IMR-90 (cell line): ENCODE results near the gene ZC3H4. TPM values are rescaled to one million over a fixed set of nuclear protein-coding genes. Genes with fewer than 3 reads are reported as not detected.

Experiments
- ATAC-seq: fragments of 200-7000 bp; cut with Tn5 transposase; 2 replicates; pipeline ENCODE4 v1.9.1; 2020; ENCODE audit warnings: low read depth, mild to moderate bottlenecking, moderate library complexity
- BruUV-seq: library from RNA; stranded (reverse); fragments of 400-500 nt; replicated peaks from 2 replicates; lab custom pipeline; 2021; lab: Mats Ljungman, UMichigan
- CTCF ChIA-PET: fragments of 300-600 bp; formaldehyde crosslinking; extraction: SDS; loops from one replicate; lab custom pipeline; 2021; ENCODE audit warnings: antibody characterized with exemption; lab: Yijun Ruan, JAX
- POLR2A ChIA-PET: fragments of 300-600 bp; sonication (Branson Sonifier 250); formaldehyde crosslinking; loops from one replicate; lab custom pipeline; 2022; ENCODE audit warnings: antibody characterized with exemption; ENCODE audit not compliant: unreplicated experiment; lab: Charles Lee
- DNase-seq: peaks from one replicate; pipeline ENCODE4 v3.0.0; 2013
- H2AFZ ChIP-seq: replicated peaks from 2 replicates; pipeline ENCODE3; 2013; ENCODE audit warnings: low read length, mild to moderate bottlenecking; ENCODE audit not compliant: poor library complexity
- H2AK5ac ChIP-seq: 2 replicates; pipeline ENCODE4 v1.6.1; 2013; ENCODE audit warnings: low read depth, low read length, inconsistent platforms
- H2AK9ac ChIP-seq: replicated peaks from 2 replicates; pipeline ENCODE3; 2013; ENCODE audit warnings: mild to moderate bottlenecking, low read depth, low read length, moderate library complexity; ENCODE audit not compliant: poor library complexity
- H2BK120ac ChIP-seq: 2 replicates; pipeline ENCODE4 v1.6.1; 2013; ENCODE audit warnings: low read depth, low read length, inconsistent platforms
- H2BK15ac ChIP-seq: 3 replicates; pipeline ENCODE4 v1.6.1; 2013; ENCODE audit warnings: low read depth, low read length, inconsistent platforms
- H2BK20ac ChIP-seq: 2 replicates; pipeline ENCODE4 v1.6.1; 2013; ENCODE audit warnings: low read depth, mild to moderate bottlenecking, inconsistent platforms, low read length, moderate library complexity
- H2BK5ac ChIP-seq: 2 replicates; pipeline ENCODE4 v1.6.1; 2013; ENCODE audit warnings: mild to moderate bottlenecking, low read depth, low read length, inconsistent platforms; ENCODE audit not compliant: poor library complexity, severe bottlenecking
- H3K14ac ChIP-seq: replicated peaks from 2 replicates; pipeline ENCODE4 v1.6.1; 2013; ENCODE audit warnings: low read depth, low read length, inconsistent platforms
- H3K18ac ChIP-seq: 2 replicates; pipeline ENCODE4 v1.6.1; 2013; ENCODE audit warnings: low read depth, low read length, control low read depth
- H3K23ac ChIP-seq: 2 replicates; pipeline ENCODE4 v1.6.1; 2013; ENCODE audit warnings: low read depth, low read length, inconsistent platforms
- H3K27ac ChIP-seq: 2 replicates; pipeline ENCODE4 v1.5.1; 2013; ENCODE audit warnings: mild to moderate bottlenecking, control low read depth, low read length; ENCODE audit not compliant: insufficient read depth
- H3K27me3 ChIP-seq: 2 replicates; pipeline ENCODE4 v1.6.1; 2013; ENCODE audit warnings: low read length; ENCODE audit not compliant: control insufficient read depth, insufficient read depth
- H3K36me3 ChIP-seq: 2 replicates; pipeline ENCODE4 v1.6.1; 2013; ENCODE audit warnings: low read length, mixed read lengths; ENCODE audit not compliant: control insufficient read depth, insufficient read depth
- H3K4ac ChIP-seq: 2 replicates; pipeline ENCODE4 v1.6.1; 2013; ENCODE audit warnings: low read depth, low read length, inconsistent platforms
- H3K4me1 ChIP-seq: 2 replicates; pipeline ENCODE4 v1.6.1; 2013; ENCODE audit warnings: low read length, mixed read lengths; ENCODE audit not compliant: control insufficient read depth, insufficient read depth
- H3K4me2 ChIP-seq: 2 replicates; pipeline ENCODE4 v1.6.1; 2013; ENCODE audit warnings: low read depth, mild to moderate bottlenecking, control low read depth, low read length, moderate library complexity
- H3K4me3 ChIP-seq: 2 replicates; pipeline ENCODE4 v1.5.1; 2013; ENCODE audit warnings: low read depth, mild to moderate bottlenecking, control low read depth, low read length, moderate library complexity; ENCODE audit not compliant: insufficient read depth
- H3K56ac ChIP-seq: 2 replicates; pipeline ENCODE4 v1.6.1; 2013; ENCODE audit warnings: low read length, inconsistent platforms; ENCODE audit not compliant: insufficient read depth; ENCODE audit errors: extremely low read depth
- H3K79me1 ChIP-seq, 2 experiments: 2 replicates each; pipeline ENCODE4 v1.6.1; 2013; ENCODE audit warnings: low read length in 2 of 2, inconsistent platforms in 1 of 2, low read depth in 1 of 2
- H3K9ac ChIP-seq: 2 replicates; pipeline ENCODE4 v1.6.1; 2013; ENCODE audit warnings: low read depth, low read length, control low read depth
- H3K9me1 ChIP-seq: 2 replicates; pipeline ENCODE4 v1.6.1; 2013; ENCODE audit warnings: low read length, inconsistent platforms; ENCODE audit not compliant: insufficient read depth
- H3K9me3 ChIP-seq: 2 replicates; pipeline ENCODE4 v1.6.1; 2013; ENCODE audit warnings: low read length; ENCODE audit not compliant: control insufficient read depth, insufficient read depth
- H4K20me1 ChIP-seq: 2 replicates; pipeline ENCODE4 v1.6.1; 2013; ENCODE audit warnings: low read length, inconsistent platforms; ENCODE audit not compliant: insufficient read depth
- H4K5ac ChIP-seq: 2 replicates; pipeline ENCODE4 v1.6.1; 2013; ENCODE audit warnings: mild to moderate bottlenecking, low read depth, low read length, control low read depth
- H4K8ac ChIP-seq, 2 experiments: 2 replicates each; pipeline ENCODE4 v1.6.1; 2013; ENCODE audit warnings: low read depth in 2 of 2, low read length in 2 of 2, control low read depth in 1 of 2, inconsistent platforms in 1 of 2
- H4K91ac ChIP-seq: 2 replicates; pipeline ENCODE4 v1.6.1; 2013; ENCODE audit warnings: low read depth, low read length, inconsistent platforms; ENCODE audit not compliant: insufficient read depth
- CHD1 ChIP-seq: IDR thresholded peaks from 2 replicates; pipeline ENCODE4 v1.6.1; 2012; ENCODE audit warnings: low read depth, low read length, improper control_type of control experiment
- FOS ChIP-seq: fragments of 150-350 bp; IDR thresholded peaks from 2 replicates; pipeline ENCODE4 v1.6.1; 2016; ENCODE audit warnings: low read depth, low read length
- MAFK ChIP-seq: IDR thresholded peaks from 2 replicates; pipeline ENCODE4 v1.6.1; 2012; ENCODE audit warnings: low read depth, low read length, improper control_type of control experiment
- MXI1 ChIP-seq: IDR thresholded peaks from 2 replicates; pipeline ENCODE4 v1.6.1; 2012; ENCODE audit warnings: low read depth, mild to moderate bottlenecking, low read length, moderate library complexity, borderline replicate concordance
- NFE2L2 ChIP-seq: fragments of 150-350 bp; IDR thresholded peaks from 2 replicates; pipeline ENCODE4 v1.6.1; 2016; ENCODE audit warnings: low read depth, mild to moderate bottlenecking, low read length
- POLR2A ChIP-seq: IDR thresholded peaks from 2 replicates; pipeline ENCODE4 v1.6.1; 2012; ENCODE audit warnings: mild to moderate bottlenecking, low read depth, low read length
- USF2 ChIP-seq: fragments of 150-350 bp; IDR thresholded peaks from 2 replicates; pipeline ENCODE4 v1.6.1; 2017; ENCODE audit warnings: mild to moderate bottlenecking, antibody characterized with exemption, low read length, low read depth
- WGBS, 2 experiments: methylation state at CpG; one replicate each; pipeline versions ENCODE4 v1.1.5 to v1.1.7; 2013; ENCODE audit warnings: missing lambda C conversion rate in 2 of 2; ENCODE audit not compliant: insufficient read length in 1 of 2; ENCODE audit errors: extremely low coverage in 2 of 2; 5-methylcytosine and 5-hydroxymethylcytosine counted together
- dilution Hi-C: fragments of 300-500 bp; cut with HindIII; formaldehyde crosslinking; loops from one replicate; pipeline ENCODE4 v1.14.3; 2018; ENCODE audit warnings: low sequenced_read_pairs; ENCODE audit not compliant: unreplicated experiment
- in situ Hi-C: fragments of 300-500 bp; cut with MboI; formaldehyde crosslinking; loops from 3 replicates; pipeline ENCODE4 v1.14.3; 2019; ENCODE audit warnings: low sequenced_read_pairs, inconsistent platforms, mixed read lengths
- intact Hi-C: fragments of 100-400 bp; cut with micrococcal nuclease; formaldehyde crosslinking; loops from 2 replicates; pipeline ENCODE4 v1.10.0; 2022
- polyA plus RNA-seq, 3 experiments: library from polyadenylated mRNA; depleted of rRNA; stranded (reverse); fragments of >200 nt; gene quantifications; 2 replicates each; pipeline ENCODE4 v1.2.3, GENCODE V29; 2012; ENCODE audit warnings: low replicate concordance in 1 of 3
- total RNA-seq: library from RNA; depleted of rRNA; stranded (reverse); fragments of >200 nt; gene quantifications from 2 replicates; pipeline ENCODE4 v1.2.3, GENCODE V29; 2012
- TF ChIP-seq, protein P1 (sequence below): conservative IDR thresholded peaks from 2 replicates; pipeline ENCODE4 v1.5.1; 2012; ENCODE audit warnings: mild to moderate bottlenecking, low read depth, low read length, improper control_type of control experiment

Gene ZC3H4
- total and polyA plus RNA-seq, 2 of the 4 experiments (the other 2 are of a cell fraction): 3.9 to 8.9 TPM

GRCh38 chr19:47040869-47041268, 72.7 kb downstream of the ZC3H4 start (continued):
- TF ChIP-seq, protein P1, sequence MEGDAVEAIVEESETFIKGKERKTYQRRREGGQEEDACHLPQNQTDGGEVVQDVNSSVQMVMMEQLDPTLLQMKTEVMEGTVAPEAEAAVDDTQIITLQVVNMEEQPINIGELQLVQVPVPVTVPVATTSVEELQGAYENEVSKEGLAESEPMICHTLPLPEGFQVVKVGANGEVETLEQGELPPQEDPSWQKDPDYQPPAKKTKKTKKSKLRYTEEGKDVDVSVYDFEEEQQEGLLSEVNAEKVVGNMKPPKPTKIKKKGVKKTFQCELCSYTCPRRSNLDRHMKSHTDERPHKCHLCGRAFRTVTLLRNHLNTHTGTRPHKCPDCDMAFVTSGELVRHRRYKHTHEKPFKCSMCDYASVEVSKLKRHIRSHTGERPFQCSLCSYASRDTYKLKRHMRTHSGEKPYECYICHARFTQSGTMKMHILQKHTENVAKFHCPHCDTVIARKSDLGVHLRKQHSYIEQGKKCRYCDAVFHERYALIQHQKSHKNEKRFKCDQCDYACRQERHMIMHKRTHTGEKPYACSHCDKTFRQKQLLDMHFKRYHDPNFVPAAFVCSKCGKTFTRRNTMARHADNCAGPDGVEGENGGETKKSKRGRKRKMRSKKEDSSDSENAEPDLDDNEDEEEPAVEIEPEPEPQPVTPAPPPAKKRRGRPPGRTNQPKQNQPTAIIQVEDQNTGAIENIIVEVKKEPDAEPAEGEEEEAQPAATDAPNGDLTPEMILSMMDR: no peak
- no peak for TF ChIP-seq CHD1

DNA sequence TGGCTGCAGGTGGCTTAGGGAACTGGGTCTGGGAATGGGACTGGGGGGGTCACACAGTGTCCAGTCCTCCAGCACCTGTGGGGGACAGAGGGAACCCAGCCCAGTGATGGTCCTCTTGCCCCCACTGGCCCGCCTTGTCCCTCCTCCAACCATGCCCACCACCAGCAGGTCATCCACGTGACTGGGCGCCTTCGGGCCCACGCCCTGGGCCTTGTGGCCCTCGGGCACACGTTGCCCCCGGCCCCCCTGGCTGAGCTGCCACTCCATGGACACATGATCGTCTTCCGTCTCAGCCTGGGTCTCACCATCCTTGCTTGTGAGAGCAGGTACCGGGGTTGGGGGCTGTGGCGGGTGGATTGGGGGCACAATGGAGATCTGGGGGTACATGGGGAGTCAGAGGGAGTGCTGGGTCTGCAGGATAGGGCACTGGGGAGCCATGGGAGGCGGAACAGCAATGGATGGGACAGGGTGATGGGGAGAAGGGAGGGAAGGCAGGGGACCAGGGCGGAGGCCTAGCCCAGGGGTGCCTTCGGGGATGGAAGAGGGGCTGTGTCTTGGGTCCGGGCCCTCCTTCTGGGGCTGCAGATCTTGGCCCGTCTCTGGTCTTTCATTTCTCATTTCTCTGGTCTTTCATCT, 74.2 kb downstream of the ZC3H4 start:
- Histone ChIP-seq H3K79me1 (0 out of 4 replicates have a peak, but pooled peaks cover 0 to 2% of the 10 kb centered on the region in 2 experiments), H3K4me2 (no peak overlapping the region), H3K4me3 (no peak overlapping the region), H3K14ac (no peak overlapping the region), H3K36me3 (no peaks in the 10 kb centered on the region), H2BK120ac (no peak overlapping the region), H3K9me3 (no peaks in the 10 kb centered on the region), H4K5ac (no peak overlapping the region), H3K4me1 (peaks cover 2% of the 10 kb centered on the region), H3K27ac (no peak overlapping the region), H3K27me3 (no peaks in the 10 kb centered on the region), H4K8ac (no peak overlapping the region), H3K23ac (no peak overlapping the region), H2BK15ac (no peak overlapping the region), H2BK5ac (no peak overlapping the region), H4K91ac (no peak overlapping the region), H3K4ac (no peak overlapping the region), H2AK9ac (no peak overlapping the region), H2AFZ (no peak overlapping the region), H2BK20ac (no peak overlapping the region), H2AK5ac (no peak overlapping the region), H3K56ac (no peak overlapping the region), H3K9me1 (peaks cover 5% of the 10 kb centered on the region; the same call in 1 of the 2 replicates), H3K18ac (no peak overlapping the region), H4K20me1 (no peaks in the 10 kb centered on the region), H3K9ac (no peak overlapping the region)
- dilution Hi-C loops (no loop called here), intact Hi-C loops (loop anchor here (5.0 kb wide), 1 partner anchor 73 kb away; the partner anchor contains the start of gene ZC3H4), in situ Hi-C loops (no loop called here)
- TF ChIP-seq POLR2A (no peak), NFE2L2 (no peak), MAFK (no peak), MXI1 (no peak), FOS (no peak), USF2 (no peak)
- ATAC-seq (no peak), DNase-seq (no peak)
- no TSS peak for BruUV-seq
- CTCF ChIA-PET: no interaction called here
- POLR2A ChIA-PET: no interaction called here
- 93% methylated on average over 3 of the region's 17 CpGs; no CpG with 5 or more reads in 1 of the 2 experiments for WGBS, 2 experiments
